GM23248 (cell line): ENCODE measurements around the gene IDH3G.

Experiments used
- EZH2 ChIP-seq: fragments of 200-600 bp; sonication (generic); IDR thresholded peaks from 2 replicates; pipeline ENCODE4 v1.6.1; 2018; ENCODE audit warnings: antibody characterized with exemption, mild to moderate bottlenecking; ENCODE audit not compliant: insufficient read depth, poor library complexity, severe bottlenecking
- EZH2phosphoT487 ChIP-seq: fragments of 200-600 bp; sonication (generic); IDR thresholded peaks from 2 replicates; pipeline ENCODE4 v1.6.1; 2018; ENCODE audit warnings: antibody characterized with exemption, moderate library complexity, mild to moderate bottlenecking, low read depth; ENCODE audit not compliant: insufficient read depth

DNA sequence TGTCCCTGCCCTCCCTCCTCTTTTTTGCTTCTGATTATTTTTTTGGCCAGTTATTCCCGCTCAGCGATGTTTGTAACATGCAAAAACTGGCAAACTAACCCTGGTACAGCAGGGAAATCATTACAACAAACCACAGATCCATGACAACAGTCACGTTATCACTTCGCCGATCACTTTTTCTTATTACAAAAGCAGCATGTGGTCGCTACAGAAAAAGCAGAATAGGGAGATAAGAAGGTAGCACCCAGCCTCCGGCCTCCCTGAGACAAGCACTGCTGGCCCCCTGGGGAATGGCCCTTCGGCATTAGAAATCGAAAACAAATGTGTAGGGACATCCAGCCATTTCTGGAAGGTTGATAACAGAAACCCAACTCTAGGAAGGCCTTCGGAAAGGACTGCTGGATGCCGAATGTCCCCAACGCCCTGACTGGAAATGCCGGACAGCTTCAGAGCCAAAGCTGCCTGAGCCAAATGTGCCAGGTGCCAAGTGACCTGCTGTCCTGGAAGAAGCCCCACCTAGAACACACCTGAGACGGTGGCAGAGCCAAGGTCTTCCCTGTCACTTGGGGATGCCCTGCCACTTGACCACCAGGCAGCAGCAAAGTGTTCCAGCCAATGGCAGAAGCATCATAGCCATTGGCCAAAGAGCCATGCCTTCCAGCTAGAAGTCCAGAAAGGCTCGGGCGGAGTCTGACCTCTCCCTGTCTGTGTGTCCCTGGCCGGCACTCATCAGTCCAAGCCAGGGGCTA lies 2.9 kb downstream of the IDH3G start:
- TF ChIP-seq EZH2 (no peak), EZH2phosphoT487 (no peak)
